Measurements from ENCODE around the gene APOB.

APOB gene

GRCh38 chr2:20961858-20962257, 82.0 kb downstream of the APOB start:
- TF ChIP-seq, protein P1, sequence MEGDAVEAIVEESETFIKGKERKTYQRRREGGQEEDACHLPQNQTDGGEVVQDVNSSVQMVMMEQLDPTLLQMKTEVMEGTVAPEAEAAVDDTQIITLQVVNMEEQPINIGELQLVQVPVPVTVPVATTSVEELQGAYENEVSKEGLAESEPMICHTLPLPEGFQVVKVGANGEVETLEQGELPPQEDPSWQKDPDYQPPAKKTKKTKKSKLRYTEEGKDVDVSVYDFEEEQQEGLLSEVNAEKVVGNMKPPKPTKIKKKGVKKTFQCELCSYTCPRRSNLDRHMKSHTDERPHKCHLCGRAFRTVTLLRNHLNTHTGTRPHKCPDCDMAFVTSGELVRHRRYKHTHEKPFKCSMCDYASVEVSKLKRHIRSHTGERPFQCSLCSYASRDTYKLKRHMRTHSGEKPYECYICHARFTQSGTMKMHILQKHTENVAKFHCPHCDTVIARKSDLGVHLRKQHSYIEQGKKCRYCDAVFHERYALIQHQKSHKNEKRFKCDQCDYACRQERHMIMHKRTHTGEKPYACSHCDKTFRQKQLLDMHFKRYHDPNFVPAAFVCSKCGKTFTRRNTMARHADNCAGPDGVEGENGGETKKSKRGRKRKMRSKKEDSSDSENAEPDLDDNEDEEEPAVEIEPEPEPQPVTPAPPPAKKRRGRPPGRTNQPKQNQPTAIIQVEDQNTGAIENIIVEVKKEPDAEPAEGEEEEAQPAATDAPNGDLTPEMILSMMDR (IDR thresholded peaks at IDR 0.05; ENCODE audit: low read depth, low read length): no peak

GRCh38 chr2:20960003-20960402, 83.9 kb downstream of the APOB start:
- no peak overlapping the region for H3K4me3 ChIP-seq (ENCODE audit: low read depth, low read length)
- TF ChIP-seq, protein P1 (IDR thresholded peaks at IDR 0.05; ENCODE audit: low read depth, low read length): no peak

More at GRCh38 chr2:20961858-20962257, 82.0 kb downstream of the APOB start:
- H3K4me3 ChIP-seq (ENCODE audit: low read depth, low read length): no peak overlapping the region

DNA sequence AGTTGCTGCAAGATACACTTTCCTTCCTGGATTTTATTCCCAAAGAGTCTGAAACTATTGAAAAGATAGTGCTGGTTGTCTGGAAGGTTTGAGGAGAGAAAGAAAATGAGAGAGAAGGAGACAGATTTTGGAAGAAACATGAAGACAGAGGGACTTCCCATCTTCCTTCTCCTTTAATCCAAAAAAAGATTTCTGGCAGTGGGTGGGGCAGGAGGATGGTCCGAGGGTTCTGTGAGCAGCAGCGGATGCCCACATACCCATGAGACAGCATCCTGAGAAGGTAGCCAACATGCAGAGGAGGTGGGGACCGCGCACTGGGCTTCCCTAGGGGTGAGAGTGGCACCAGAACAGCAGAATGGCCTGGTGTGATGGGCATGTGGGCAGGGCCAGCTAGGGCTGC, 84.6 kb downstream of the APOB start:
- no peak overlapping the region for H3K4me3 ChIP-seq (ENCODE audit: low read depth, low read length)
- TF ChIP-seq, protein P1 (IDR thresholded peaks at IDR 0.05; ENCODE audit: low read depth, low read length): no peak

DNA sequence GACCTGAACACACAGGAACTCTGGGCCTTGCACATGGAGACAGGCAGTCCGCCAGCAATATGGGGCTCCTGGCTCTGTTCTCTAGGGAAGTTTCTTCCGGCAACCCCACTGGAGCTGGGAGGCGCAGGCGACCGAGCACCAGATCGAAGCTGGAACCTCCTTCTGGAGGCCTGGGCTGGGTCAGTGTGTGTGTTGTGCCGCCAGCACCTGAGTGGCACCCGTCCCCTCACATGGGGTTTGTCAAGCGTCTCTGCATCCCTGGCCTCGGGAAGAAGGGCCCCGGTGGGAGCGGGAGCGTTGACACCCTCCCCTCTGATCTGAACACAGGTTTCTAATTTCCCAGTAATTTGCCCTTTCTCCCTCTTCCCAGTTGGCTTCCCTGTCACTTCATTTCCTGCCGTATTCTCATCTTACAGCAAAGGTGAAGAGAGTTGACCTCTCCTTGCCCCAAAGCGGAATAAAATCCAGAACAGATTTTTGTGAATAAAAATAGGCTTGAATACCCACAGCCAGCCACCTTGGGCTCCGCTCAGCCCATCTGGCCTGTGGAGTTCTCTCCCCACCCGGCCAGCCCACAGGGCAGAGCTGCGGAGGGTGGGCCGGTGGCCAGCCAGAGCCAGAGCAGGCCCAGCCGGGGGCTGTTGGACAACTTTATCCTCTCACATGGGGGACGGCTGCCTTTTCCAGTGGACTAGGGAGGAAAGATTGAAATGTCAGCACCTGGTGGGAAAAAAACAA, 85.9 kb downstream of the APOB start:
- no peak overlapping the region for H3K4me3 ChIP-seq (ENCODE audit: low read depth, low read length)
- TF ChIP-seq, protein P1 (IDR thresholded peaks at IDR 0.05; ENCODE audit: low read depth, low read length): no peak

DNA sequence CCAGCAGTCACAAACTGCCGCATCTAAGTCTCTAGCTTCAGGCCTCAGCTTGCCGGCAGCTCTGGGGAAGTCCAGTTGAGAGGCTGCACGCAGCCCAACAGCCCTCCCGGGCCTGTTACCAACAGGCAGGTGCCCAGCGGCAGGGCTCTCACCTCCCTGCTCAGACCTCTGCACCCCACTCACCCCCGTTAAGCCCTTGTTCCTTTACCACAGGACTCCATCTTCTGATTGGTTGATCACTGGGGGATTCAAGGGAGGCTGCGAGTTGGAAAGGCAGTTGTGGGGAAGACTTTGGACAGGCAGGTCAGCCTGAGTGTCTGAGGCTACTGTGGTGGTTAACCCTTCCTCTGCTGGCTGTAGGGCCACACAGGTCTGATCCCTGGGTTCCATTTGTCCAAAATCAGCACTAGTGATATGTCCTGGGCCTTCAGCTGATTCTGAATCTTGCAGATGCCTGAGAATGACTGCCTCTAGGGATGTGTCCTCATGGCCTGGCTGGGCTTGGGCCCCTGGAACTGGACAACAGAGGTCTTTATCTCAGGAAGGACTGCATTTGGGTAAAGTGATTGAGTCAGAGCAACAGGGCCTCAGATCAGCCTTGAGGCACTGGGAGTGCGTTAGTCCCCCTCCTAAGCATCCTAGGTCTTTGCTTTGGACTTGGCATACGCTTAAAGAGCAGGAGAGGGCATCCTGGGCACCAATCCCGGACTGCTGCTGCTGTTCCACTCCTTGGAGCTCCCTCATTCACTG, 88.4 kb downstream of the APOB start:
- no peak overlapping the region for H3K4me3 ChIP-seq (ENCODE audit: low read depth, low read length)
- TF ChIP-seq, protein P1 (IDR thresholded peaks at IDR 0.05; ENCODE audit: low read depth, low read length): no peak

GRCh38 chr2:20953146-20953824, 90.6 kb downstream of the APOB start:
- no peak overlapping the region for H3K4me3 ChIP-seq (ENCODE audit: low read depth, low read length)
- TF ChIP-seq, protein P1 (IDR thresholded peaks at IDR 0.05; ENCODE audit: low read depth, low read length): no peak
